OCI-LY7 (cell line): ENCODE measurements around the gene TMEM204. TPM values are rescaled to one million over a fixed set of nuclear protein-coding genes. Genes with fewer than 3 reads are reported as not detected.

ENCODE experiments used
- BruUV-seq: library from RNA; stranded (reverse); fragments of 400-500 nt; replicated peaks from 2 replicates; lab custom pipeline; 2021; lab: Mats Ljungman, UMichigan
- CTCF ChIA-PET: fragments of 300-600 bp; sonication (Branson Sonifier 250); formaldehyde crosslinking; loops from one replicate; lab custom pipeline; 2022; ENCODE audit warnings: antibody characterized with exemption; ENCODE audit not compliant: unreplicated experiment; lab: Charles Lee
- POLR2A ChIA-PET: fragments of 300-600 bp; sonication (Branson Sonifier 250); formaldehyde crosslinking; loops from one replicate; lab custom pipeline; 2022; ENCODE audit warnings: antibody characterized with exemption; lab: Charles Lee
- DNase-seq: peaks from one replicate; pipeline ENCODE4 v3.0.0-alpha.2; 2015; ENCODE audit warnings: low spot score
- H2AFZ ChIP-seq: fragments of 200-600 bp; sonication (generic), shearing (Covaris generic); 2 replicates; pipeline ENCODE4 v1.6.1; 2014; ENCODE audit warnings: mild to moderate bottlenecking, antibody characterized with exemption, low read length, moderate library complexity
- H3K27ac ChIP-seq: fragments of 200-600 bp; sonication (generic); 2 replicates; pipeline ENCODE4 v1.5.1; 2014; ENCODE audit warnings: mixed run types, low read depth, mild to moderate bottlenecking, moderate library complexity, low read length, inconsistent platforms; ENCODE audit not compliant: poor library complexity, severe bottlenecking
- H3K36me3 ChIP-seq: fragments of 200-600 bp; sonication (generic); 2 replicates; pipeline ENCODE4 v1.6.1; 2014; ENCODE audit warnings: mild to moderate bottlenecking, antibody characterized with exemption, low read length, moderate library complexity, mixed read lengths; ENCODE audit not compliant: insufficient read depth
- H3K4me1 ChIP-seq: fragments of 200-600 bp; sonication (generic); 2 replicates; pipeline ENCODE4 v1.5.1; 2014; ENCODE audit warnings: mild to moderate bottlenecking, low read length; ENCODE audit not compliant: insufficient read depth, poor library complexity, severe bottlenecking
- H3K4me2 ChIP-seq: fragments of 200-600 bp; sonication (generic); 2 replicates; pipeline ENCODE4 v1.6.1; 2014; ENCODE audit warnings: mild to moderate bottlenecking, low read length
- H3K4me3 ChIP-seq: fragments of 200-600 bp; sonication (generic); 2 replicates; pipeline ENCODE4 v1.5.1; 2014; ENCODE audit warnings: mild to moderate bottlenecking, low read depth, low read length; ENCODE audit not compliant: poor library complexity, severe bottlenecking
- H3K79me2 ChIP-seq: fragments of 200-600 bp; sonication (generic); 2 replicates; pipeline ENCODE4 v1.6.1; 2016; ENCODE audit warnings: low read depth, mild to moderate bottlenecking, low read length, moderate library complexity, mixed read lengths; ENCODE audit not compliant: insufficient read depth
- H3K9me2 ChIP-seq: fragments of 200-600 bp; sonication (generic); 2 replicates; pipeline ENCODE4 v1.6.1; 2016; ENCODE audit warnings: mild to moderate bottlenecking, low read length, mixed read lengths; ENCODE audit not compliant: insufficient read depth
- H3K9me3 ChIP-seq: fragments of 200-600 bp; sonication (generic); 2 replicates; pipeline ENCODE4 v1.6.1; 2014; ENCODE audit warnings: mild to moderate bottlenecking, mixed run types, low read length, mixed read lengths
- H4K20me1 ChIP-seq: fragments of 200-600 bp; sonication (generic); 2 replicates; pipeline ENCODE4 v1.6.1; 2014; ENCODE audit warnings: mild to moderate bottlenecking, antibody characterized with exemption, low read length, moderate library complexity, mixed read lengths; ENCODE audit not compliant: insufficient read depth
- EZH2phosphoT487 ChIP-seq: fragments of 200-600 bp; sonication (generic); IDR thresholded peaks from 2 replicates; pipeline ENCODE4 v1.6.1; 2018; ENCODE audit warnings: low read depth, borderline replicate concordance, mild to moderate bottlenecking, mixed run types, antibody characterized with exemption, low read length, moderate library complexity, mixed read lengths
- intact Hi-C: fragments of 100-400 bp; cut with micrococcal nuclease; formaldehyde crosslinking; loops from one replicate; pipeline ENCODE4 v1.10.0; 2022; ENCODE audit not compliant: unreplicated experiment
- total RNA-seq, 2 experiments: library from RNA; depleted of rRNA in 1 of 2; stranded (reverse); fragments of >200 nt in 1 of 2; shearing (Covaris generic) in 1 of 2; gene quantifications; 2 replicates each; pipeline ENCODE4 v1.2.3, GENCODE V29; 2014 to 2022
- TF ChIP-seq, protein P1 (sequence below): fragments of 200-600 bp; sonication (generic); conservative IDR thresholded peaks from 2 replicates; pipeline ENCODE4 v1.5.1; 2014; ENCODE audit warnings: mild to moderate bottlenecking, antibody characterized with exemption, low read length, moderate library complexity, mixed read lengths

TMEM204 gene
- total RNA-seq, 2 experiments from 2014 or later: not detected

- Histone ChIP-seq H3K4me1 (no peaks in the 10 kb centered on the region), H3K4me2 (no peak overlapping the region), H3K9me3 (no peaks in the 10 kb centered on the region), H3K36me3 (no peaks in the 10 kb centered on the region), H3K4me3 (no peak overlapping the region), H3K79me2 (no peaks in the 10 kb centered on the region), H3K9me2 (no peaks in the 10 kb centered on the region), H3K27ac (no peak overlapping the region), H2AFZ (no peak overlapping the region), H4K20me1 (no peaks in the 10 kb centered on the region)
- no peak for DNase-seq
- TF ChIP-seq, protein P1, sequence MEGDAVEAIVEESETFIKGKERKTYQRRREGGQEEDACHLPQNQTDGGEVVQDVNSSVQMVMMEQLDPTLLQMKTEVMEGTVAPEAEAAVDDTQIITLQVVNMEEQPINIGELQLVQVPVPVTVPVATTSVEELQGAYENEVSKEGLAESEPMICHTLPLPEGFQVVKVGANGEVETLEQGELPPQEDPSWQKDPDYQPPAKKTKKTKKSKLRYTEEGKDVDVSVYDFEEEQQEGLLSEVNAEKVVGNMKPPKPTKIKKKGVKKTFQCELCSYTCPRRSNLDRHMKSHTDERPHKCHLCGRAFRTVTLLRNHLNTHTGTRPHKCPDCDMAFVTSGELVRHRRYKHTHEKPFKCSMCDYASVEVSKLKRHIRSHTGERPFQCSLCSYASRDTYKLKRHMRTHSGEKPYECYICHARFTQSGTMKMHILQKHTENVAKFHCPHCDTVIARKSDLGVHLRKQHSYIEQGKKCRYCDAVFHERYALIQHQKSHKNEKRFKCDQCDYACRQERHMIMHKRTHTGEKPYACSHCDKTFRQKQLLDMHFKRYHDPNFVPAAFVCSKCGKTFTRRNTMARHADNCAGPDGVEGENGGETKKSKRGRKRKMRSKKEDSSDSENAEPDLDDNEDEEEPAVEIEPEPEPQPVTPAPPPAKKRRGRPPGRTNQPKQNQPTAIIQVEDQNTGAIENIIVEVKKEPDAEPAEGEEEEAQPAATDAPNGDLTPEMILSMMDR: no peak
- no peak for TF ChIP-seq EZH2phosphoT487
- no TSS peak for BruUV-seq
- ChIA-PET CTCF (no interaction called here), POLR2A (no interaction called here)
- intact Hi-C loops: no loop called here
These were observed 14.8 kb upstream of the TMEM204 start for GRCh38 chr16:1518626-1519135.

- H3K9me2 ChIP-seq: no peaks in the 10 kb centered on the region
- no peak overlapping the region for H3K4me2 ChIP-seq
- H3K4me3 ChIP-seq: no peak overlapping the region
- DNase-seq: no peak
- no TSS peak for BruUV-seq
- H3K9me3 ChIP-seq: no peaks in the 10 kb centered on the region
- ChIA-PET POLR2A (no interaction called here), CTCF (no interaction called here)
- H3K36me3 ChIP-seq: no peaks in the 10 kb centered on the region
- no peaks in the 10 kb centered on the region for H3K4me1 ChIP-seq
- no peaks in the 10 kb centered on the region for H3K79me2 ChIP-seq
- TF ChIP-seq, protein P1: no peak
- no peak for TF ChIP-seq EZH2phosphoT487
- H4K20me1 ChIP-seq: no peaks in the 10 kb centered on the region
- intact Hi-C loops: no loop called here
- no peak overlapping the region for H3K27ac ChIP-seq
- no peak overlapping the region for H2AFZ ChIP-seq
These were observed 13.6 kb upstream of the TMEM204 start for GRCh38 chr16:1519831-1520230.

DNA sequence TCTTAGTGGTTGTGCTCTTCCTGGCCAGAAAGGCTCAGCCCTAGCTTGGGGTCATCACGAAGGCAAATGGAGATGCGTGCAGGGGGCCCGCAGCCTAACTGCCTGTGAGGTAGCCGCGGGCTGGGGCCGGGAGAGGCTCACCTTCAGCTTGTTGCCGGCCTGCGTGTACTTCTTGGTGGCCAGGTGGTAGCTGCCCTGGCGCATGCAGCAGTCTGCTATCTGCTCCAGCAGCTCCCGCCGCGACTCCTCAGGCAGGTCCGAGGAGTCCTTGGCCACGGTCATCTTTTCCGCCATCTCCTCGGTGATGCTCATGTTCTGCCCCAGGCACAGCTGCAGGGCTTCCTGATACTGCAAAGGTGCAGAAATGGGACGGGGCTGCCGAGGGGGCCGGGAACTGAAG lies 13.0 kb upstream of the TMEM204 start:
- Histone ChIP-seq H3K9me2 (no peaks in the 10 kb centered on the region), H3K4me1 (no peaks in the 10 kb centered on the region), H3K4me3 (no peak overlapping the region), H2AFZ (no peak overlapping the region), H3K4me2 (no peak overlapping the region), H3K79me2 (no peaks in the 10 kb centered on the region), H3K27ac (no peak overlapping the region), H4K20me1 (no peaks in the 10 kb centered on the region), H3K9me3 (no peaks in the 10 kb centered on the region), H3K36me3 (no peaks in the 10 kb centered on the region)
- ChIA-PET CTCF (no interaction called here), POLR2A (no interaction called here)
- no peak for TF ChIP-seq EZH2phosphoT487
- TF ChIP-seq, protein P1: no peak
- DNase-seq: no peak
- intact Hi-C loops: no loop called here
- BruUV-seq: no TSS peak
